ENCODE results near the gene HES2.

Gene HES2

GRCh38 chr1:6465461-6466005 lies 45.8 kb upstream of the HES2 start:
- no peak for TF ChIP-seq CTCF (conservative IDR thresholded peaks at IDR 0.05; ENCODE audit: control insufficient read depth, insufficient read depth, low read depth, low read length)
- no peak overlapping the region for H3K4me3 ChIP-seq (ENCODE audit: control insufficient read depth, low read depth, low read length)
- no peak for DNase-seq (ENCODE audit: low read depth)

- H3K4me3 ChIP-seq (ENCODE audit: control insufficient read depth, low read depth, low read length), result no peak overlapping the region
- TF ChIP-seq CTCF (conservative IDR thresholded peaks at IDR 0.05; ENCODE audit: control insufficient read depth, insufficient read depth, low read depth, low read length), result no peak
- DNase-seq (ENCODE audit: low read depth), result no peak
Observed at GRCh38 chr1:6464915-6465314, 45.2 kb upstream of the HES2 start.

DNA sequence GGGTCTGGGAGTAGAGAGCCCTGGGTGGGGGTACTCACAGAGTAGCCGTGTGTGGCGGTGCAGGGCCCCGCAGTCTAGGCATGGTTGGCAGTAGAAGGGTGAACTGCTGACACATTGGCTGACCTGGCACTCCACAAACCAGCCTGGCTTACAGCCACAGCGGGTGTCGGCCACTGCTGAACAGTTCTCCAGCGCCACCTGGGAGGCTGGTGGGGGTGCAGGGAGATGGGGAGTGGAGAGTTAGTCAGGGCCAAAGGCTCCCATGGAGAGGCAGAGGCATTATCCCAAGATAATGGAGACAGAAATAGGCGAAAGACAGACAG lies 44.8 kb upstream of the HES2 start:
- no peak for DNase-seq (ENCODE audit: low read depth)
- TF ChIP-seq CTCF (conservative IDR thresholded peaks at IDR 0.05; ENCODE audit: control insufficient read depth, insufficient read depth, low read depth, low read length), result no peak

GRCh38 chr1:6463120-6463412 lies 43.3 kb upstream of the HES2 start:
- DNase-seq (ENCODE audit: low read depth), result no peak
- no peak for TF ChIP-seq CTCF (conservative IDR thresholded peaks at IDR 0.05; ENCODE audit: control insufficient read depth, insufficient read depth, low read depth, low read length)
- no peak overlapping the region for H3K4me3 ChIP-seq (ENCODE audit: control insufficient read depth, low read depth, low read length)

More for the DNA sequence above, 44.8 kb upstream of the HES2 start:
- no peak overlapping the region for H3K4me3 ChIP-seq (ENCODE audit: control insufficient read depth, low read depth, low read length)

DNA sequence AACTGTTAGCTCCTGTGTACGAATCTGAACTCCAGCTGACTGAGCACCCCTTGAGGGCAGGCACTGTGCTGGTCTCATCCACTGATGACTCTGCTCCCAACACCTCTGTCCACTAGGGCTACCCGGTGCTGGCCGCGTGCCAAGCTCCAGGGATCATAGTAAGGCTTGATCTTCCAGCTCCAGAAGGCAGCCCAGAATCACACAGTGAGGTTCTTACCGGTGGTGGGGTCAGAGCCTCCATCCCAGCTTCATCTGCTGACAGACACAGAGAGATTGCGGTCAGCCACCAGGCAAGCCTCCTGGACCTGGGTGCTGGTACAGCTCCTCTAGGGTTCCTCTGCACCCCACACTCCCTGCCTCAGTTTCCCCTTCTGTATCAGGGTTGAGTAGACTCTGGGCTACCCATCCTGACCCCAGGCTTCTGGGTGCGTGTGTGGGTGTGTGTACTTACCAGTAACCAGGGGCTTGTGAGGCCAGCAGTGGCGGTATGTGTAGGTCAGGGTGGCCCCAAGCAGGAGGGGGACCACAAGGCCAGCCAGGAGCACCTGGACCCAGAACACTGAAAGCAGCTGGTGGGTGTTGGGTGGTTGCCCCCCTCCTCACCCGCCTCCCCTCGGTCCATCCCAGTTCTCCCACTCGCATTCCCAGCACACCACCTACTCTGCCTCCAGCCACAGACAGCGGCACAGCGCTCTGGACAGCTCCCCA lies 42.8 kb upstream of the HES2 start:
- no peak for DNase-seq (ENCODE audit: low read depth)
- no peak for TF ChIP-seq CTCF (conservative IDR thresholded peaks at IDR 0.05; ENCODE audit: control insufficient read depth, insufficient read depth, low read depth, low read length)
- no peak overlapping the region for H3K4me3 ChIP-seq (ENCODE audit: control insufficient read depth, low read depth, low read length)

DNA sequence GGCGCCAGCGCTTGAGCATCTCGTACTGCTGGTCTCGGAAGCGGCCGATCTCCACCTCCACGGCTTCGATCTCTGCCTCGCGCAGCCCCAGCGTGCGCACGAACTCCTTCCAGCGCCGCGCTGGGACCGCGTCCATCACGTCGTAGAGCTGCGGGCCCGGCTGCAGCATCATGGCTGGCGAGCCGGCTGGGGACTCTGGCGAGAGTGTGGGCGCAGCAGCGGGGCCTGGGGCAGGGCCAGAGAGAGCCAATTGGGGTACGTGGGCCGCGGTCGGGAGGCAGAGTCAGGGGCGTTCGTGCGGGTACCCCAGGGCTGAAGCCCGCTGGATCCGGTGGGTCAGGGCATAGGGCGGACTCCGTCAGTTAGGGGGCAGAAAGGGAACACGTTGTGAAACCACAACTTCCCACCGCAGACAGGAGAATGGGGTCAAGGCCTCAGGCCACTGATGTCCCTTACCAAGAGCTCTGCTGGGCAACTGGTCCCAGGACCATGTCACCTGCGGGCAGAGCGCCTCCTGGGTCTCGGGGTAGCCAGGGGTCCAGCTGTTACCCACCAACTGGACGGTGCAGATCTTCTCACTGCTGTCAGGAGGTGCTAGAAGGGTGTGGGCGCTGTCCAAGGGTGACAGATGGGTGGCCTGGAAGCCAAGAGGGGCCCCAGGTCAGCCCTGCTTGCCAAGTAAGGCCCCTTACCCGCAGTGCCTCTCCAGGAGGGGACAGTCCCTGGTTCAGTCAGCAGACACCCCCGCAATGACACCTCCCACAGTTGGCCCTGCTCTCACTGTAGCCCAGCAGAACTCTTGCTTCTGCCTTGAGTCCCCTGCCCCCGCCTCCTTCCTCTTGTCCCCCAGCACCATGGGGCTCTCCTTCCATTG lies 42.1 kb upstream of the HES2 start:
- H3K4me3 ChIP-seq (ENCODE audit: control insufficient read depth, low read depth, low read length), result no peak overlapping the region
- no peak for DNase-seq (ENCODE audit: low read depth)
- no peak for TF ChIP-seq CTCF (conservative IDR thresholded peaks at IDR 0.05; ENCODE audit: control insufficient read depth, insufficient read depth, low read depth, low read length)
